Stimulated activated CD4-positive, alpha-beta T cell treated with anti-CD3 and anti-CD28 coated beads, Interleukin-15, amount 100 ng/mL, for 24 hours (primary cell): ENCODE measurements around the gene ANGEL1.

Source experiments
- DNase-seq: peaks from one replicate; pipeline ENCODE4 v3.0.0-alpha.2; 2020

The ANGEL1 gene, protein sequence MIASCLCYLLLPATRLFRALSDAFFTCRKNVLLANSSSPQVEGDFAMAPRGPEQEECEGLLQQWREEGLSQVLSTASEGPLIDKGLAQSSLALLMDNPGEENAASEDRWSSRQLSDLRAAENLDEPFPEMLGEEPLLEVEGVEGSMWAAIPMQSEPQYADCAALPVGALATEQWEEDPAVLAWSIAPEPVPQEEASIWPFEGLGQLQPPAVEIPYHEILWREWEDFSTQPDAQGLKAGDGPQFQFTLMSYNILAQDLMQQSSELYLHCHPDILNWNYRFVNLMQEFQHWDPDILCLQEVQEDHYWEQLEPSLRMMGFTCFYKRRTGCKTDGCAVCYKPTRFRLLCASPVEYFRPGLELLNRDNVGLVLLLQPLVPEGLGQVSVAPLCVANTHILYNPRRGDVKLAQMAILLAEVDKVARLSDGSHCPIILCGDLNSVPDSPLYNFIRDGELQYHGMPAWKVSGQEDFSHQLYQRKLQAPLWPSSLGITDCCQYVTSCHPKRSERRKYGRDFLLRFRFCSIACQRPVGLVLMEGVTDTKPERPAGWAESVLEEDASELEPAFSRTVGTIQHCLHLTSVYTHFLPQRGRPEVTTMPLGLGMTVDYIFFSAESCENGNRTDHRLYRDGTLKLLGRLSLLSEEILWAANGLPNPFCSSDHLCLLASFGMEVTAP

DNA sequence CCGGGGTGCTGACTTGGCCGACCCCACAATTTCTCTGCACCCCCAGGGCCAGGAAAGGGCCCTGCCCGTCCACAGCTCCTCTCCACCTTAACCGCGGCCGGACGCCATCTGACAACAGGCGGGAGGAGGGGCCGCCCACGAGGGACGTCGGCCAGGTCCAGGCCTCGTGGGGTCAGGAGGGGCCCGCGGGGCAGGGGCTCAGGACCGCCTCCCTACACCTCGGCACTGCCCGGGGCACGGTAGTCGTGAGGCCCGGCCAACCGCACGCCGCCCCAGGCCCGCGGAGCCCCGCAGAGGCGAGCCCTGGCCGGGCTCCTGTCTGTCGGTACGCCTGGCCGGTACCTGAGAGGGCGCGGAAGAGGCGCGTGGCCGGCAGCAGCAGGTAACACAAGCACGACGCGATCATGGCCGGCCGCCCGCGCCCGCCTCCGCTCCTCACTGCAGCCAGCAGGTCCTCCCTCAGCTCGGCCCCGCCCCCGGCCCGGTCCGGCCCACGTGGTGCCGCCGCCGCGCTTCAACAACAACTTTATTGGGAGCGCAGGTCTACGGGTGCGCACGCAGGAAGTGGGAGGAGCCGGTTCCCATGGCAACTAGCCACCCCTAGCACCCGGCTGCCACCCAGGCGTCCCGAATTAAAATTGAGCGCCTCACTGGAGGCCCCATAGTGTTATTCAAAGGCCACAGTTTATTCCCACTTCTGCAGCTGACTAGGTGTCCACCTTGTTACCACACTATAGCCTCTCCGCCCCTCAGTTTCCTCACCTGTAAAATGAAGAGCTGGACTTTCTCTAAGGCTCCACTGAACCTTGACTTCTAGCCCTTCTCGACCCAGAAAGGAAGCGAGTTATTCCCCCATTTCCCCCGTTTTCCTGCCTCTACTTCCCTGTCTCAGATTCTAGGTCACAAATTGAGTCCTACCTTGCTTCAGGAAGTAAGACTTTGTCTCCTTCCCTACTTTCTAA lies at the start of gene ANGEL1:
TSS of gene ANGEL1 (minus strand) at position 461 of the 962 bp plus-strand sequence. CDS start at position 406, 55 bp downstream.
- DNase-seq: peak; percentile 97

DNA sequence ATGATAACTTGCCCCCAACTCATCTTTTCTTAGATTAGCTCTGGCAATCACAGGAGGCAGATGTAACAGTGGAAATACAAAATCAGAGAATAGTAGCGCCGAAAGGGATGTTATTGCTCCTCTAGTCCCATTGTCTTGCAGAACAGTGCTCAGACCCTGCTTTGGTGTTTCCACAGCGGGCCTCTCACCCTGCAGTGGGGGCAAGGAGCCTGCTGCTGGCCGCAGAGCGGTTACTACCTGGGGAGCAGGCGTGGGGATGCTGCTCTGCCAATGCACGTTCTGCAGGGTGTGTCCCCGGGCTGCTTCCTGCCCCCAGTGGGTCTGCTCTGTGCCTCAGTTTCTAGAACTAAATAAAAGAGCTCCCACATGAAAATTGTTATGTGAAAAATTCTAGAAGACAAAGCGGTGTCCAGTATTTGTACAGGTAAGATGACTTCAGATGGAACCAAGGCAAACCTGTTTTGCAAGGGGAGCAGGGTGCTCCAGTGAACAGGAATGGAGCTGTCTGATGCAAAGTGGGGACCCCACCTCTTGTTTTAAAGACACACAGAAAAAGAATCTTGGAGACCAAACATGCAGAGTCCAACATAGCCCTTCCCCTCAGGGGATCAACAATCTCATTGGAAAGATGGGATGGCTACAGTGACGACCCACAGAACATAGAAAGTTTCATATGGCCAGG lies 49.0 kb upstream of the ANGEL1 start:
- no peak for DNase-seq

DNA sequence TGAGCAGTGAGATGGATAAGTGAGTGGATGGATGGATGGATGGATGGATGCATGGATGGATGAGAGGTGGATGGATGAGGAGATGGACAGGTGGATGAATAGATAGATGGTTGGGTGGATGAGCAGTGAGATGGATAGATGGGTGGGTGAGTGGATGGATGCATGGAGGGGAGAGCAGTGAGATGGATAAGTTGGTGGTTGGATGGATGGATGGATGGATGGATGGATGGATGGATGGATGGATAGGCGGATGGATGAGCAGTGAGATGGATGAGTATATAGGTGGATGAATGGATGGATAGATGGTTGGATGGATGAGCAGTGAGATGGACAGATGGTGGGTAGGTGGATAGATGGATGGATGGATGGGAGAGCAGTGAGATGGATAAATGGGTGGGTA lies 44.1 kb upstream of the ANGEL1 start:
- no peak for DNase-seq

DNA sequence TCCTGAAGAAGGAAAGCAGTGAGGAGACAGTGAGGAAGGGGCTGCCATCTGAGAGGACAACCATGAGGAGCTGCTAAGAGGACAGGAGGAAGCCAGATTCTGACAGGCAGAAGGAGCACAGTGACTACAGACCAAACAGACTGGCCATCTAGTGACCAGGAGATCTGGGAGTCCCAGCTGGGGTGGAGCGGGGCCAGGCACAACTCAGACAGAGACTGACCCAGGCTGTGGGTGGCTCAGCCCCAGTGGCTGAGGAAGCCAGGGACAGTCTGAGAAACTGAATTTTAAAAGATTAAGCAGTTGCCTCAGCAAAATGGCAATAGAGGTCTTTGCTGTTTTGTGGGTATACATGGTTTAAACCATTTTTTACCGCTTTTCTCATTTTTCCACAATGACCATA lies 42.4 kb upstream of the ANGEL1 start:
- no peak for DNase-seq

DNA sequence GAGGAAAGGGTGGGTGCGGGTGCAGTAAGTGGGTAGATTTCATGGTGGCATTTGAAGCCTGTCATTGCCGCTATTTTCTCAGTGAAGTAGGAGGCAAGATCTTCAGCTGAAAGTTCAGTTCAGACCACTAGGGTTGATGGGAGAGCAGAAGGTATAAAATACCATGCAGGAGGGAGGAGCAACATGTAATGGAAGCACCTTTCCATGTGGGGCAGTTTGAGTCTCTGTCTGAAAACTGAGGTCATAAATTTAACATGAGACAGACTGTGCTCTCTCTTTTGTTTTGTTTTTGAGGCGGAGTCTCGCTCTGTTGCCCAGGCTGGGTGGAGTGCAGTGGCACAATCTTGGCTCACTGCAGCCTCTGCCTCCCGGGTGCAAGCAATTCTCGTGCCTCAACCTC lies 36.2 kb upstream of the ANGEL1 start:
- no peak for DNase-seq

DNA sequence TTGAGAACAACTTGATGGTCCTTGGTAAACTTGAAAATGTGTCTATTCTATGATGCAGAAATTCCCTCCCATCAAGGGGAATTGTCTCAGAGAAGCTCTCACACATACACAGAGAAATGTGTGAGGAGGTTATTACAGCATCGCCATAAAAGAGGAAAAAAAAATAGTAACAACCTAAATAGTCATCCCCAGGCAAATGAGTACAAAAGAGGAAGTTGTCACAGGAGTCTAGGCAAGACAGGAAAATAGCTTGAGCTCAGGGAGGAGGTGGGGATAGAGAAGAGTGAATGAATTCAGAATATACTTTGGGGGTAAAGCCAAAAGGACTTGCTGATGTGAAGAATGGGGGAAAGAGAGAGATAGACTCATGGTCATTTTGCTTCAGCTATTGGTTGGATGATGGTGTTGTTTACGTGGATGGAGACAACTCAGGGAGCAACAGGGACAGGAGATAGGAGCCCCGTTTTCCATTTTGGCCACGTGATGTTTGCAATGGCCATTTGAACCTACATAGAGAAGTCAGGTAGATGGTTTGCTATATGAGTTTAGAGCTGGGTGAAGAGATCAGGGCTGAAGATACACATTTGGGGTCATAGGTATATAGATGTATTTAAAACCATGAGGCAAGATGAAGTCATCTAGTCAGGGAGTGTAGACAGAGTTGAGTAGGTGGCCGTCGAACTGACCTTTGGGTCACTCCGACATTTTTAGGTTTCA lies 33.8 kb upstream of the ANGEL1 start:
- DNase-seq: no peak

DNA sequence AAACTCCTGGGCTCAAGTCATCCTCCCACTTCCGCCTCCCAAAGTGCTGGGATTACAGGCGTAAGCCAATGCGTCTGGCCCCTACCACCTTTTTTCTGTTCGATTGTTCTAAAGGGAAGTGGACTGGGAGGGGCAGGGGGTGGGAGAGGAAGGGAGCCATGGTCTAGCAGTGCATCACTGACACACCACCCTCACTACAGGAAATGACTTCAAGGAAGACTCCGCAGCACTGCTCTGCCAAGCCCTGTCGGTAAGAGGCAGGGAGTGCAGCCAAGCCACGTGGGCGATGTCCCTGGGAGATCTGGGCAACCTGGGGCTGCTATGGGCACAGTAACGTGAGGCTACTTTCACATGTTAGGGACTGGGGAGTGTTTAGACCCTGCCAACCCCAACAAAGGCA lies 31.5 kb upstream of the ANGEL1 start:
- peak; percentile 72 for DNase-seq

DNA sequence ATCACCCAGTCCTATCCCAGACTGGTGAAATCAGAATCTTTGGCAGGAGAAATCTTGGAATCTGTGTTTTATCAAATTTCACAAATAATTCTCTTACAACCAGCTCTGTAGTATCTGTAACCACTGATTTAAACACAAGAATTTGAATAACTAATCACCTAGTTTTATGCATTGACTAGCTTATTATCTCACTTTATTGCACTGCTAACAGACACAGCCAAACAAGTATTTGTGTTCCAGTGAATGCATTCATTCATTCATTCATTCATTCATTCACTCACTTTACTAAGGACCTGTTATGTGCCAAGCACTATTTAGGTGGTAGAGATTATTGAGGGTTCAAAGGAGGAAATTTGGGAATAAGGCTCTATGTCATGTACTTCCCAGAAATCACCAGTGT lies 29.7 kb upstream of the ANGEL1 start:
- no peak for DNase-seq

DNA sequence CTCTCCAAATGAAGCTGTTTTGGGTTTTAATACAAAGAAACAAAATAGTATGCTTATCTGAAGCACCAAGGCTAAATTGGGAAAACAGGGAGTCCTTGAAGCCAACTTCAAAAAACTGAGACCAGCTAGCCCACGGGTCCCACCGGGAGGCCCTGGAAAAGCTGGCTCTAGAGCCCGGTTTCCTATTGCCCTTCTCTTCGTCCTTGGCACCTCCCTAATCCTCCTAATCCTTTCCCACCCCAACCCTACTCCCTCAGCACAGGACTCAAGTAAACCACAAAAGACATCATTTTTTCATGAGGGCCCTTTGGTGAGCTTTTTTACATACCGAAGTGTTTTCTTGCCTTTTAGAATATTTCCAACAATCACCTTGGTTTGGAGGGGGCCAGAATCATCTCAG lies 24.8 kb upstream of the ANGEL1 start:
- DNase-seq: no peak

DNA sequence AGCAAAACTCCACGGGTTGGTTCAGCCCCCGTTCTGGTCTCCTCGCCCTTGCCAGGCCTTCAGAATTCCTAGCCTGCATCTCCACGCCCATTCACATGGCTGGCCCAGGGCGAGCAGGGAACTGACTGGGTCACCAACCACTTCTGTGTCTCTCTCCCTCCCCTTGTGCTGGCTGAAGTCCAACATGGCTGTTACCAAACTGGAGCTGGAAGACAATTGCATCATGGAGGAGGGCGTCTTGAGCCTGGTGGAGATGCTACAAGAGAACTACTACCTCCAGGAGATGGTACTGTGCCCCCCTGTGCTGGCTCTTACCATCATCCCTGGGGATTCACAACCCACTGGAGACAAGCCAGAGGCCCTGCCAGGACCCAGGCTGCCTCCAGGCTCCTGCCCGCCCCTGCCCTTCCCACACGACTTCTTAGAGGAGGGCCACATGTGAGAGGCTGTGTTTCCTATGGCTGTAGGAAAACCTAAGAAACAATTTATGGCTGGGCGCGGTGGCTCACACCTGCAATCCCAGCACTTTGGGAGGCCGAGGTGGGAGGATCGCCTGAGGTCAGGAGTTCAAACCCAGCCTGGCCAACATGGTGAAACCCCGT lies 23.4 kb upstream of the ANGEL1 start:
- no peak for DNase-seq

DNA sequence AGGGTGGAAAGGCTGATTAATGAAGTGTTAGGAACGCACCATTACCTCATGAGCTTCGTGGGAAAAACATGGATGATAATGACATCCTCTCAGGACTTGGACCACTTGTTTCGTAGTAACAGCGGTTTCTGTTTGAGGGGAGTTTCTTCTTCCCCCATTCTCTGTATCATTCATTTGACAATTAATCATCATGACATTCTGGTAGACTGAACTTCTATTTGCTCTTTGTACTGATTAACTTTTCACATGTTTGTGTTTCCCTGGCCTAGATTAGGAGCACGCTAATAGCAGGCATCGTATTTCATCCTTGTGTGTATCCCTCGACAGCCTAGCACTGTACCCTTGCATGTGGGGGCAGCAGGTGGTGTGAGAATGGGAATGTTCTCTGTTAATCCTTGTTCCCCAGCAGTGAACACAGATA lies 21.6 kb upstream of the ANGEL1 start:
- no peak for DNase-seq

DNA sequence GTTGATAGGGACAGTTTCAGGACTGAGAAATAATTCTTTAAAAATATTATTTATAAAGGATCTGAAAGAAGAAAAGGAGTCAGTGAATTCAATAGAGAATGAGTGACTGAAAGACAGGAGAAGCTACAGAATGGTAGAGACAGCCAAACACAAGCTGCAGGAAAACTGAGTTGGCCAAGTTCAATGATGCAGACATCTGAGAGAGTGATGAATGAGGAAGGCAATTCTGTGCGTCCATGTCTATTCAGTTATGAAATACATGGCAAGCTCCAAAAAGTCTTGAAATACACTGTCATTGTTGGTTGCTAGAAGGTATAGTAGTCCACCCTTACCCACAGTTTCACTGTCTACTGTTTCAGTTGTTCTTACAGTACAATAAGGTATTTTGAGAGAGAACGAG lies 20.3 kb upstream of the ANGEL1 start:
- no peak for DNase-seq

DNA sequence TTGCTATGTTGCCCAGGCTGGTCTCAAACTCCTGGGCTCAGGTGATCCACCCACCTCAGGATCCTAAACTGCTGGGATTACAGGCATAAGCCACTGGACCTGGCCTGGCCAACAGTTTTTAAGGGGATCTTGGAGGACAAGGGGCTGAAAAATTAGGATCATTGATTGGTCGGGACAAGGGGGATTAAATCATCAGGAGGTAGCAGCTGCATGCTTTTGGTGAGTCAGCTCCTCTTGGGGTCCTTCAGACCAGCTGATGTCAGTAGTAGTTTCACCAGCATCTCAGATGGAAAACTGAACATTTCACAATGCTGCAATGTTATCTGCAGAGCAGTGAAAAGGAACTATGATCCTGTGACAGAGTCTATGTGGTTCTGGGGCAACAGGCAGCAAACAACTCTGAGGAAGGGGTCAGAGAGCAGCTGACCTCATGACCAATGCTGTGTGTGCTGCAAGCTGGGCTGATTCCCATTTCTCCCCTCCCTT lies 19.9 kb upstream of the ANGEL1 start:
- DNase-seq: no peak

DNA sequence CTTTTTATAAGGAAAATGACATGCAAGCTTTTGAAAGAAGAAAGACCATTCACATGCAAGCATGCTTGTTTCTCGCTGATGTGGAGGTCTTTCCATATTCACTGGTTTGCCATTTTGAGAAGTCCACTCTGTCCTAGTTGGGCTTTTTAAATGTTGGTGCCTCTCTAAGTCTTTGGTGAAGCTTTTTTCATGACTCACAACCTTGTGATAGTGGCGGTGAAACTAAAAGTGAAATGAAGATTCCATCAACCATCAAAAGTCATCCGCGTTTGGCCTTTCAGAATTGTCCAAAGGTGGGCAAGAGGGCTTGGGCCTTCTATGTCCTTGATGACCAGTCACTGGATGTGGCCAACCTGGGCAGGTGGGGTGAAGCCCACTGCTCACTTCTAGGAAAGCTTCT lies 17.9 kb upstream of the ANGEL1 start:
- DNase-seq: no peak

DNA sequence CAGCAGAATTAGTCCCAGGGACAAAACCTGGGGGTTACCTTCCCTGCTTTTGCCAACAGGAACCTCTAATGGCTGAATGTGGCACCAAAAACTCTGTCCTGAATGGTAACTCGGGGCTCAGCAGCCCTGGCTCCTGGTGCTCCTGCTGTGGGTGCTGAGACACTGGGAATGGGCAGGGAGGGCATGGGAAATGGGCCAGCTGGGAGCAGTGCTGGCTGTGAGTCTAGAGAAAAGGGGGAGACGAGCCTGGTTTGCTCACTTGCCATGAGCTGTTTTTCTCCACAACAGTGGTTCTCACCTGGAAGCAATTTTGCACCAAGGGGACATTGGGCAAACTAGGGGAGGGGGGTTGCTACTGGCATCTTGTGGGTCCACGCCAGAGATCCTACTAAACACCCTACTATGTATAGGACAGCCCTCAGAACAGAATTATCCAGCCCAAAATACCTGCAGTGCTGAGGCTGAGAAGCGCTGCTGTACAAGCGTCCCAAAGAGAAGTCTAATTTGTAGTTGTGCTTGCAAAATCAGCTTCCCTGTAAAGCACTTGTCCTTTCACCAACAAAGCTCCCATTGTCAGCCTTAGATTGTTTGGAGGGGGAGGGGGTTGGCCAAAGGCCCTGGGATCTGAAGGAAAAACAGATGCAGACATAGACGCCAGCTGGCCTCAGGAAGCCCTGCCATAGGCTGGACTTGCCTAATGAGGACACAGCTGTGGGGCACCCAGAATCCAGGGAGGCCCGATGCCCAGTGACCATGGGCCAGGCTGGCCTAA lies 17.2 kb upstream of the ANGEL1 start:
- DNase-seq: no peak

DNA sequence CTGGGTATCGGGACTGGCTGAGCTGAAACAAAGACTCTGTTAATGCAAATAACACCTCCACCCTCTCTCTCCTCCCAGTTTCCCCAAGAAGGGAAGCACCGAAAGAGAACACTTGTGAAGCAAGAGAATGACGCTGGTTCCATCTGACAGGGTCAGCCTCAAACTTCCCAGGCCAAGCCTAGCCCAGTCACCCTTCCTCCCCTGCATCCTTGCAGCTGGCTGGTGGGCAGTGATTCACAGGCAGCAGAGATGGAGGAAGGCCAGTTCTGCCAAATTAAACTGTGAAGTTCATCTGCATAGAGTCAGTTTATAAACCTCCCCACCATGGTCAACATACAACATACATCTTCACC lies 16.3 kb upstream of the ANGEL1 start:
- no peak for DNase-seq

DNA sequence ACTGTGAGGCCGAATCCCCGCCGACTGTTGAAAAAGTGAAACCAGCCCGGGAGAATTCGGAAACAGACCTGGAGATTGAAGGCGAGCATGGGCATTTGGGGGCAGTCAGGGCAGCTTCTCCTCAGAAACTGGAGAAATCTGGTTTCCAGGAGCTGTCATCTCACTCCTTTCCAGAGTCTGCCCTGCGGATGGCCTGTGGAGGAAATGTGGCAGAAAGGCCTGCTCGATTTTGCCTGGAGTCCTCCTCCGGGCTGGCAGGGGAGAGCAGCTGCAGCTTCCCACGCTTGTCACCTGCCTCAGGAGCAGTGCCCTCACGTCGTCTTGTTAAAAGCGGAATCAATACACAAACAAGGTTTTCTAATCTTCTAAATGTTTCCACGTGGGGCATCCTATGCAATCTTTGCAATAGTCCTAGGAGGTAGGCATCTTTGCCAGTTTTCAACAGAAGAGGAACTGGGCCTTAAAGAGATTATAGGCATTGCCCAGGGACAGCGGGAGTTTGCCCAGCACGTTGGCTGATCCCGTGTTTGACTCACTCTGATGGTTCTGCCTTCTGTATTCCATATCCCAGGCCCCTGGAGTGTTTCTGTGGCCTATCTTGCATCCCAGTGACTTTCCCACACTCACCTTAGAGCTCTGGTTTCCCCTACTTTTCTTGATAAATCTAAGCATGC lies 15.8 kb upstream of the ANGEL1 start:
- no peak for DNase-seq

DNA sequence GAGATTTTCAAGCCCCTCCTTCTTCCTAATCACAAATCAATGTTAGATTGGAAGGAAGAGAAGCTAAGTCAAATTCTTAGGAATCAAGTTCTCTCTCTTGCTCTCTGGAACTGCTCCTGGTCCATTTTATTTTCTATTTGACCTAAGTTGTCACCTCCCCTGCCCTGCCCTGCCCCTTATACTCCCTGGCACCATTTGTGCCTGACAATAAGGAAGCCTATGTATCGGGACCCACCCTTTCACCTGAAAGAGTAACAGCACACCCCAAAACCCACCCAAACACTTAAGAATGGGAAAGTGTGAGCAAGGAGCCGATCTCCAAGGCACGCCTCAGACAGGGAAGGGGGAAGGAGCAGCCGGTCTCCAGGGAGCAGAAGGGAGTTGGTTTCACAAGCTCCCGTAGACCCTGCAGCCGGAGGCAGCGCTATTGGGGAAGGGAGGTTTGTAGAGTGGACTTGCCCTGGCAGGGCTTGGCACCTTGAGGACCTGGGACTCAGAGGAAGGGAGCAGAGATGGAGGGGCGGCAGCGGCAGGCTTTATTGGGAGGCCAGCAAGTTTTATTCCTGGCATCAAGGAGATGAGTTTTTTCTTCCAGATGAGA lies 15.1 kb upstream of the ANGEL1 start:
- no peak for DNase-seq

DNA sequence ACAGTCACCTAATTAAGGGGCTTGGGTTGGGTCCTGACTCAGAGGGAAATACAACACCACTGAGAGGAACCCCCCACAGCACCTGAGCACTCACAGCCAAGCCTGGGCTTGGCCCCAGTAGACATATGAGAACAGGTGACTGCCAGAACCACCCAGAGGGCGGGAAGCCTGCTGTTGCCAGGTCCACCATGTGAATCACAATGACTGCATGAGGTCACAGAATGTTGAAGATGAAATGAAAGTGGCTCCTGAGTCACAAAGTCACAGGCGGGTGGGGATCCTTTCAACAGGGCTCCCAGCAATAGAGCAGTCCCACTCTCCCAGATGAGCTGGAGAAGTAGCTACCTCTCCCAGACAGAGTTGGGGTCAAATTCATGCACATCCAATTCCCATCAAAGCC lies 13.4 kb upstream of the ANGEL1 start, which contains the start of gene LRRC74A:
TSS of gene LRRC74A (plus strand) at position 287 of the 400 bp plus-strand sequence. CDS start 290 bp downstream, outside the sequence.
- DNase-seq: no peak

DNA sequence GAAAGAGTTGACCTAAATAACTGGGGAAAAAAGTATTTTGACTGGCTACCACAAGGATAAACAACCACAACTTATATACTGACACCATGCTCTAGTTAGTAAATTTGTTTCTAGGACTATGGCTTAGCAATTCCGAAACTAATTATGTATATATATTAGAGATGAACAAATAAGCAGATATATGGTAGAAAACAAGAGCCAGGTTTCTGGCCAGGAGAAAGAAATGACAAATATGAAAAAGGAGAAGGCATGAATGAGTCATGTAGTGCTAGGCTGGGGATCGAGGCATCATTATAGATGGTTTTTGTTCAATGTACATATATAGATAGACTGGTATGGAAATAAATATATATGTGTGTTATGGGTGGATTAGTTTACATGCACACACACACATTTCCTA lies 8.0 kb upstream of the ANGEL1 start:
- DNase-seq: no peak
